ENCODE results near the gene NUDT5. TPM values are rescaled to one million over a fixed set of nuclear protein-coding genes. Genes with fewer than 3 reads are reported as not detected.

NUDT5 gene
- total RNA-seq, 1 donor from 2014 or later, result 88.2 TPM

GRCh38 chr10:12225444-12225843 lies 29.8 kb upstream of the NUDT5 start:
- peaks cover 48% of the 10 kb centered on the region for H3K36me3 Mint-ChIP-seq (ENCODE audit: low read depth)

GRCh38 chr10:12221323-12222298 lies 25.9 kb upstream of the NUDT5 start:
- Mint-ChIP-seq H3K4me1 (no peaks in the 10 kb centered on the region), H3K4me3 (no peak overlapping the region), H3K9me3 (peaks cover 2% of the 10 kb centered on the region), H3K36me3 (ENCODE audit: low read depth) (peaks cover 41% of the 10 kb centered on the region), H3K27ac (ENCODE audit: unreplicated experiment) (no peak overlapping the region), H3K27me3 (ENCODE audit: low read depth) (no peaks in the 10 kb centered on the region)
- TF ChIP-seq, protein P1, sequence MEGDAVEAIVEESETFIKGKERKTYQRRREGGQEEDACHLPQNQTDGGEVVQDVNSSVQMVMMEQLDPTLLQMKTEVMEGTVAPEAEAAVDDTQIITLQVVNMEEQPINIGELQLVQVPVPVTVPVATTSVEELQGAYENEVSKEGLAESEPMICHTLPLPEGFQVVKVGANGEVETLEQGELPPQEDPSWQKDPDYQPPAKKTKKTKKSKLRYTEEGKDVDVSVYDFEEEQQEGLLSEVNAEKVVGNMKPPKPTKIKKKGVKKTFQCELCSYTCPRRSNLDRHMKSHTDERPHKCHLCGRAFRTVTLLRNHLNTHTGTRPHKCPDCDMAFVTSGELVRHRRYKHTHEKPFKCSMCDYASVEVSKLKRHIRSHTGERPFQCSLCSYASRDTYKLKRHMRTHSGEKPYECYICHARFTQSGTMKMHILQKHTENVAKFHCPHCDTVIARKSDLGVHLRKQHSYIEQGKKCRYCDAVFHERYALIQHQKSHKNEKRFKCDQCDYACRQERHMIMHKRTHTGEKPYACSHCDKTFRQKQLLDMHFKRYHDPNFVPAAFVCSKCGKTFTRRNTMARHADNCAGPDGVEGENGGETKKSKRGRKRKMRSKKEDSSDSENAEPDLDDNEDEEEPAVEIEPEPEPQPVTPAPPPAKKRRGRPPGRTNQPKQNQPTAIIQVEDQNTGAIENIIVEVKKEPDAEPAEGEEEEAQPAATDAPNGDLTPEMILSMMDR (conservative IDR thresholded peaks at IDR 0.05), result no peak
- DNase-seq (ENCODE audit: low read depth, low spot score), result no peak

More at GRCh38 chr10:12225444-12225843, 29.8 kb upstream of the NUDT5 start:
- no peaks in the 10 kb centered on the region for H3K27me3 Mint-ChIP-seq (ENCODE audit: low read depth)
- no peak overlapping the region for H3K27ac Mint-ChIP-seq (ENCODE audit: unreplicated experiment)
- H3K9me3 Mint-ChIP-seq, result peaks cover 2% of the 10 kb centered on the region
- H3K4me1 Mint-ChIP-seq, result no peaks in the 10 kb centered on the region
- TF ChIP-seq, protein P1 (conservative IDR thresholded peaks at IDR 0.05), result no peak
- no peak overlapping the region for H3K4me3 Mint-ChIP-seq
- no peak for DNase-seq (ENCODE audit: low read depth, low spot score)

DNA sequence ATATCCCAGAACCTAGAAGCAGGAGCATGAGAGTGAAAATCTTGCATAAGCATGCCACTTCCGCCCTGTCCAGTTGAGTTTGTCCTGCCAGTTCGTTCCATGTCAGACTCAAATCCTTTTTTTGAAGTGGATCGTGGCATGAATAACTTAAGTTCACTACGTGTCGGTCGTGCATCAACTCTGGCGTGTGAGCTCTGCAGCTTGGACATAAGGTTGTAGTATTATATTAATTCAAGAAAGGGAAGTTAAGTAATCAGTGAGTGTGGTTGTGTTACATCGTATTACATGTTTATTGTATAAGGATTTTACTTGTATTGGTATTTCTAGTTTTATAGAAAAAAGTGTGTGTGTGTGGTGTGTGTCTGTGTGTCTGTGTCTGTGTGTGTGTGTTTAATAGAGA lies 23.3 kb upstream of the NUDT5 start:
- Mint-ChIP-seq H3K27me3 (ENCODE audit: low read depth) (no peaks in the 10 kb centered on the region), H3K4me3 (no peak overlapping the region), H3K36me3 (ENCODE audit: low read depth) (peaks cover 26% of the 10 kb centered on the region), H3K9me3 (no peaks in the 10 kb centered on the region), H3K4me1 (no peaks in the 10 kb centered on the region), H3K27ac (ENCODE audit: unreplicated experiment) (no peak overlapping the region)
- DNase-seq (ENCODE audit: low read depth, low spot score), result no peak
- TF ChIP-seq, protein P1 (conservative IDR thresholded peaks at IDR 0.05), result no peak

DNA sequence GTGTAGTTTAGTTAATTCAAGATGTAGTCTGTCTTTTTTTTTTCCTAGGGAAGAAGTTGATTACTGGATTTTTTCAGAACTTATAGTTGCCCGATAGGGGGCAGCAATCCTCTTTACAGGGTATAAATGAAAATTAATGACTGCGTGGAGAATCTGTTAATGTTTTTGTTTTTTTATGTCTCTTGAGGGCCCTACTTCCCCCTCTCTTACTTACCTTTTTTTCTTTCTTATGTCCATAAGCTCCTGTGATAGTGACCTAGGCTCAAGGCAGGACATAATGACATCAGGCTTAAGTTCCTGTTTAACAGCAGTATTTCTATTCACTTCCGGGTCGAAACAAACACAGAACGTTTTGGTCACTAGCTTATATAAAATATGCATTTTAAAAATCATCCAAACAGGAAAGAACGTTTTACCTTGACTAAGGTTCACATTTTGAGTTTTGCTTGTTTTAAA lies 19.1 kb upstream of the NUDT5 start:
- no peaks in the 10 kb centered on the region for H3K9me3 Mint-ChIP-seq
- H3K4me1 Mint-ChIP-seq, result no peaks in the 10 kb centered on the region
- H3K36me3 Mint-ChIP-seq (ENCODE audit: low read depth), result peaks cover 29% of the 10 kb centered on the region
- peak; percentile 49 for DNase-seq (ENCODE audit: low read depth, low spot score)
- H3K27ac Mint-ChIP-seq (ENCODE audit: unreplicated experiment), result no peak overlapping the region
- H3K27me3 Mint-ChIP-seq (ENCODE audit: low read depth), result no peaks in the 10 kb centered on the region
- TF ChIP-seq, protein P1 (conservative IDR thresholded peaks at IDR 0.05), result peak; percentile 79
- no peak overlapping the region for H3K4me3 Mint-ChIP-seq

DNA sequence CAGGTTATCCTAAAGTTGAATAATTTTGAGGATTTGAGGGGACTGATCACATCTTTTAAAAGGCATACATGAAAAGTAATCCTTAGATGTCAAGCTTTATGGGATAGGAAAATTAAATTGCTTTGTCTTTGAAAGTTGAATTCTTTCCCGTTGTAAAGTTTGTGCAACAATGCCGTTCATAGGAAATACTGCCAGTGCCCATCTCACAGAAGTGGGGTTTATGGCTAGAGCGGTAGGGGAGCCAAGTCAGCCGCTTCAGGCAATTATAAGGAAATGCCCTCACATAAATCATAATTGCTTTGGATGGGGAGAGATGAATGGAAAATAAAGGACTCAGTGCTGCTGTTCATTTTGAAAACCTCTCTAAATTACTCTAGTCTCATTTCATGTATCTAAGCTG lies 18.4 kb upstream of the NUDT5 start:
- TF ChIP-seq, protein P1 (conservative IDR thresholded peaks at IDR 0.05), result no peak
- H3K4me3 Mint-ChIP-seq, result no peak overlapping the region
- no peaks in the 10 kb centered on the region for H3K27me3 Mint-ChIP-seq (ENCODE audit: low read depth)
- no peak for DNase-seq (ENCODE audit: low read depth, low spot score)
- no peaks in the 10 kb centered on the region for H3K9me3 Mint-ChIP-seq
- H3K4me1 Mint-ChIP-seq, result no peaks in the 10 kb centered on the region
- H3K27ac Mint-ChIP-seq (ENCODE audit: unreplicated experiment), result no peak overlapping the region
- H3K36me3 Mint-ChIP-seq (ENCODE audit: low read depth), result peaks cover 30% of the 10 kb centered on the region

All from neural crest cell (in vitro differentiated cells).